Esophagus muscularis mucosa (tissue), 4 donors: ENCODE data around the gene EIF2S2. TPM values are rescaled to one million over a fixed set of nuclear protein-coding genes. Genes with fewer than 3 reads are reported as not detected.
A peak's percentile ranks its signal among the peaks of the same experiment; 100 is the strongest.

ENCODE experiments used
- DNase-seq: peaks from one replicate; pipeline ENCODE4 v3.0.0-alpha.2; 2017; ENCODE audit errors: extremely low spot score
- H3K27ac ChIP-seq, 4 donors: fragments of 200-600 bp; sonication (generic); replicated peaks in 1 of 4; 1 replicate in 3 of 4; 2 replicates in 1 of 4; pipeline ENCODE4 v1.5.1; 2016 to 2019; ENCODE audit warnings: mild to moderate bottlenecking in 1 of 4
- H3K27me3 ChIP-seq, 4 donors: fragments of 200-600 bp; sonication (generic); one replicate each; pipeline versions ENCODE4 v1.5.1 to v1.6.0; 2016 to 2019
- H3K36me3 ChIP-seq, 4 donors: fragments of 200-600 bp; sonication (generic); one replicate each; pipeline ENCODE4 v1.5.1; 2016 to 2019
- H3K4me1 ChIP-seq, 4 donors: fragments of 200-600 bp; sonication (generic); one replicate each; pipeline ENCODE4 v1.5.1; 2016 to 2019
- H3K4me3 ChIP-seq, 4 donors: fragments of 200-600 bp; sonication (generic); 1 replicate in 2 of 4; 2 replicates in 2 of 4; pipeline ENCODE4 v1.5.1; 2016 to 2019; ENCODE audit warnings: mild to moderate bottlenecking in 4 of 4, moderate library complexity in 1 of 4
- H3K9me3 ChIP-seq, 4 donors: fragments of 200-600 bp; sonication (generic); 1 replicate in 3 of 4; 2 replicates in 1 of 4; pipeline ENCODE4 v1.5.1; 2016 to 2019
- CTCF ChIP-seq, 3 experiments: fragments of 200-600 bp in 2 of 3; fragments of 450-650 bp in 1 of 3; sonication (generic) in 2 of 3; IDR thresholded peaks; one replicate each; pipeline ENCODE4 v1.5.1; 2017 to 2019; ENCODE audit warnings: antibody characterized with exemption in 3 of 3, mild to moderate bottlenecking in 2 of 3, moderate library complexity in 1 of 3
- EP300 ChIP-seq: sonication (generic); formaldehyde crosslinking; IDR thresholded peaks from one replicate; pipeline ENCODE4 v1.6.1; 2017; ENCODE audit warnings: antibody characterized with exemption
- POLR2A ChIP-seq: fragments of 450-650 bp; IDR thresholded peaks from one replicate; pipeline ENCODE4 v1.6.1; 2017; ENCODE audit warnings: antibody characterized with exemption, moderate library complexity, mild to moderate bottlenecking, low read depth
- POLR2AphosphoS5 ChIP-seq, 2 donors: sonication (generic); formaldehyde crosslinking; IDR thresholded peaks; one replicate each; pipeline ENCODE4 v1.6.1; 2017; ENCODE audit warnings: antibody characterized with exemption in 2 of 2
- WGBS: methylation state at CpG from one replicate; pipeline ENCODE4 v1.1.5; 2018; 5-methylcytosine and 5-hydroxymethylcytosine counted together
- intact Hi-C: fragments of 100-400 bp; cut with DNase I; formaldehyde crosslinking; loops from one replicate; pipeline ENCODE4 v1.15.1; 2023
- total RNA-seq, 4 donors: library from RNA; depleted of rRNA; stranded (reverse); fragments of >200 nt; gene quantifications; one replicate each; pipeline versions ENCODE4 v1.1.0 to v1.2.1, GENCODE V29; 2016

The EIF2S2 gene
- total RNA-seq, 4 donors from 2014 or later, result 48.6 to 64.2 (median 58.7) TPM

- TF ChIP-seq EP300 (no peak), POLR2A (no peak), CTCF (IDR thresholded peaks at IDR 0.05) (no peak), POLR2AphosphoS5 (IDR thresholded peaks at IDR 0.05) (no peak)
- no peak overlapping the region for H3K27ac ChIP-seq
- H3K9me3 ChIP-seq, result no peaks in the 10 kb centered on the region
- intact Hi-C loops, result no loop called here
- H3K27me3 ChIP-seq, result no peaks in the 10 kb centered on the region
- H3K36me3 ChIP-seq, result peaks cover 65 to 100% (median 96%) of the 10 kb centered on the region in 4 donors
- H3K4me1 ChIP-seq, result peaks cover 0 to 7% (median 2%) of the 10 kb centered on the region in 4 donors
- DNase-seq, result no peak
- no peak overlapping the region for H3K4me3 ChIP-seq
- 67% methylated on average over 3 of the region's 3 CpGs for WGBS
Measured at GRCh38 chr20:34098570-34098969, 13.5 kb downstream of the EIF2S2 start.

GRCh38 chr20:34096699-34097444, 15.2 kb downstream of the EIF2S2 start:
- no peak for DNase-seq
- 75% methylated on average over 9 of the region's 9 CpGs for WGBS
- intact Hi-C loops, result no loop called here
- Histone ChIP-seq H3K27ac (no peak overlapping the region), H3K27me3 (no peaks in the 10 kb centered on the region), H3K4me1 (peaks cover 0 to 7% (median 0%) of the 10 kb centered on the region in 4 donors), H3K4me3 (no peak overlapping the region), H3K9me3 (no peaks in the 10 kb centered on the region), H3K36me3 (peaks cover 70 to 100% (median 96%) of the 10 kb centered on the region in 4 donors)
- TF ChIP-seq CTCF (IDR thresholded peaks at IDR 0.05), result no peak
- no peak for TF ChIP-seq EP300
- no peak for TF ChIP-seq POLR2A
- TF ChIP-seq POLR2AphosphoS5 (IDR thresholded peaks at IDR 0.05), result peak in 1 of 2 donors; percentile 10

- intact Hi-C loops, result no loop called here
- Histone ChIP-seq H3K27ac (no peak overlapping the region), H3K4me3 (no peak overlapping the region), H3K9me3 (no peaks in the 10 kb centered on the region), H3K27me3 (no peaks in the 10 kb centered on the region), H3K4me1 (peaks cover 0 to 3% (median under 1%) of the 10 kb centered on the region in 4 donors), H3K36me3 (peaks cover 68 to 100% (median 95%) of the 10 kb centered on the region in 4 donors)
- DNase-seq, result no peak
- TF ChIP-seq POLR2AphosphoS5 (IDR thresholded peaks at IDR 0.05), result no peak
Measured at GRCh38 chr20:34095825-34096224, 16.2 kb downstream of the EIF2S2 start.

GRCh38 chr20:34093895-34094294, 18.1 kb downstream of the EIF2S2 start:
- Histone ChIP-seq H3K27me3 (no peaks in the 10 kb centered on the region), H3K4me3 (no peak overlapping the region), H3K36me3 (peaks cover 78 to 100% (median 96%) of the 10 kb centered on the region in 4 donors), H3K4me1 (peaks cover 0 to 16% (median 0%) of the 10 kb centered on the region in 4 donors), H3K27ac (no peak overlapping the region), H3K9me3 (no peaks in the 10 kb centered on the region)
- intact Hi-C loops, result no loop called here
- 91% methylated on average over 2 of the region's 2 CpGs for WGBS
- DNase-seq, result no peak
- TF ChIP-seq POLR2A, result no peak
- no peak for TF ChIP-seq CTCF (IDR thresholded peaks at IDR 0.05)
- no peak for TF ChIP-seq POLR2AphosphoS5 (IDR thresholded peaks at IDR 0.05)
- no peak for TF ChIP-seq EP300

- DNase-seq, result no peak
- Histone ChIP-seq H3K36me3 (peaks cover 84 to 100% (median 96%) of the 10 kb centered on the region in 4 donors), H3K9me3 (no peaks in the 10 kb centered on the region), H3K27me3 (no peaks in the 10 kb centered on the region), H3K27ac (no peak overlapping the region), H3K4me3 (no peak overlapping the region), H3K4me1 (peaks cover 0 to 16% (median 0%) of the 10 kb centered on the region in 4 donors)
- TF ChIP-seq EP300 (no peak), POLR2AphosphoS5 (IDR thresholded peaks at IDR 0.05) (no peak), CTCF (IDR thresholded peaks at IDR 0.05) (no peak), POLR2A (no peak)
- intact Hi-C loops, result no loop called here
- WGBS, result 83% methylated on average over 6 of the region's 6 CpGs
Measured at GRCh38 chr20:34091637-34092200, 20.3 kb downstream of the EIF2S2 start.
